Hematopoietic multipotent progenitor cell treated with erythropoietin and hydrocortisone succinate and interleukin-3 and kit ligand, for 4 days (in vitro differentiated cells): Measurements from ENCODE around the gene GINS2.
A peak's percentile ranks its signal among the peaks of the same experiment; 100 is the strongest.

Experiments used
- DNase-seq: peaks from one replicate; pipeline ENCODE4 v3.0.0-alpha.2; 2015

Gene GINS2

GRCh38 chr16:85637808-85638647, 50.7 kb downstream of the GINS2 start:
- no peak for DNase-seq

GRCh38 chr16:85637061-85637807, 51.5 kb downstream of the GINS2 start:
- DNase-seq, result no peak

DNA sequence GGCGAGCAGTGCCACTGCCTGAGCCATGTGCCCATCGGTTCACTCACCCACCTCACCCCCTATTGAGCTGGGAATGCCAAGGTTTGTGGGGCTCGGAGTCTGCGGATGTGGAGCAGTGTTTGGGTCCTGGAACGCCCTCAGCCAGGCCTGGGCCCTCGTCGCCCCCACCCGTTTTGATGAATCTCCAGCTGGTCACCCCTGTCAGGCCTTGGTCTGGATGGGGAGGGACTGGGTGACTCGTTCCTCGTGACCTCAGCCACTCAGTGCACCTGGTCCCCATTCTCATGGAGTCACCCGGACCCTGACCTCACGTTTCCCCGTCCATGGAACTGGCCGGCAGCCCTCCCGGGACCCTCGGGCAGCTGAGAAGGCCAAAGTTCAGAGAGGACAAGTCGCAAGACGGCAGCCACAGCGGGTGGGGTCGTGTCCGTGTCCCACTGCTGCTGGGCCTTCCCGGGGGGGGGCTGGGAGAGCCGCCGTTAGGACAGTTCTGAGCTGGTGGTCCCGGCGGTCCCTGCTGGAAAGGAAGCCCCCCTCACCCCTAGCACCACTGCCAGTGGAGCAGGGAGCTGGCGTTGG, 52.4 kb downstream of the GINS2 start:
- no peak for DNase-seq

- DNase-seq, result no peak
Measured at GRCh38 chr16:85635545-85636140, 53.1 kb downstream of the GINS2 start.

DNA sequence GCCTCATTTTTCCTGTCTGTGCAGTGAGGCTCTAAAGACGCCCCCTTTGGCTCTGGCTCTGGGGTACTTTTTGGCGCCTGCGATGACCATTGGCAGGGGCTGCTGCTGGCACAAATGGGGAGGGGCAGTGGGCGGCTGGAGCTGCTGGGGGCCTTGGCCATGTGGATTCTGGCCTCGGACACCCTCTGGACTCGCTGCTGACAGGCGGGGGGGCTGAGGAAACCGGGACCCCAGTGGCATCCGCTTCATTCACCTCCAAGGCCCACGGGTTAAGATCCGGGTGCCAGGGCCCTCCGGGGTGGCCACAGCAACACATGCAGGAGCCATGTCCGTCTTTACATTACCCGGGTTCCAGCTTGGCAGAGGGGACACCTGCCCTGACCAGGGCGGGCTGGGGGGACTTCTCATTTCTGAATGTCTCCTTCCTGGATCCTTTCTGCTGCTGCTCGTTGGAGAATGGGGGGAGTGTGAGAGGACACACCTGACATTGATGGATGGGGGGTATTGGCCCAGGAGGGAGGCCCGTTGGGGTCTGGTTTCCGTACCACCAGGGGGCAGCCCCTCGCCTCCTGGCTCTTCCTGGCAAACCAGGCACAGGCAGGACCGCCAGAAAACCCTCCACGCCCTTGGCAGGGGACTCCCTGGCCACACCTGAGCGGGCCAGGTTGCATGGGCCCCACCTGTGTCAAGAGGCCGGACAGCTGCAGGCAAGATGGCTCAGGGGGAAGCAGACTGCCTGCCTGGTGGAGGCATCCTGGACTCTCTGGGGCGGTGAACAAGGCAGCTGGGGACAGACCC, 53.8 kb downstream of the GINS2 start:
- DNase-seq, result no peak

- DNase-seq, result no peak
Measured at GRCh38 chr16:85633888-85634287, 54.9 kb downstream of the GINS2 start.

DNA sequence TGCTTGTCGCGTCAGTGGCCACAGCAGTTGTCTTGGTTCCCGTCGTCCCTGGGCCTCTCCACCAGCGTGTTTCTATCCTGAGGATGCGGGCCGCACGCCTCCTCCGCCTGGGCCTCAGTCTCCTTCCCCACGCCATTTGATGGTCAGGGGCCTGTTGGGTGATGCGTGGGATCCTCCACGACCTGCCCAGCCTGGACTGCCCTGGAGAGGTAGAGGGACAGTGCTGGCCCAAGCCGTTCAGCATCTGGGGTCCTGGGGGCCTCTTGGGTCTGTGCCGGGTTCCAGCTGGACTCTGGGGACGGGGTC, 55.4 kb downstream of the GINS2 start:
- DNase-seq, result no peak

GRCh38 chr16:85632709-85633437, 55.9 kb downstream of the GINS2 start:
- DNase-seq, result no peak

DNA sequence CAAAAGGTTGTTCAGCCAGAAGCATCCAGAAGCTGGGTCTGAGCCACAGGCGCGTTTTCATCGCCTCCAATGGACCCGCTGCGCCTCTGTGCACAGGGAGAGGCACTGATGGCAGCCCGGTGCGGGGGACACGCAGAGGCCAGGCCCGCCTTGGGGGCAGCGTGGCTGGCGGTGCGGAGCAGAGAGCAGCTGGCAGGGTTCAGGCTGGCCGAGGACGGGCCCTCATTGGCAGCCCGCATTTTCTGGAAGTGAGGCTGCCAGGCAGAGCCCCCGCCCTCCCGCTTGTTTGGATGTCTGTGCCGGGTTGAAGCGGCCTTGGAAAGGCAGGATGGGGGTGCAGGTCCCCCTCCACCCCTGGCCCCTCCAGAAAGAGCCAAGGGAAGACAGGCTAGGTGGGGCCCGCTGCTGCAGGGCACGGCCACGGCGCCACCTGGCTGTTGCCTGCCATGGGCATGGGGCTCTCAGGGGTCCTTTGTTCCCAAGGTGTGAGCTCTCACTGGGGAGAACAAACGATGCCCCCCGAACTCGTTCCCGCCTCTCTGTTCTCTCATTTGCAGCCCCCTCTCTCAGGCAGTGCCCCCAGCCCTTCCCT, 56.9 kb downstream of the GINS2 start:
- no peak for DNase-seq

DNA sequence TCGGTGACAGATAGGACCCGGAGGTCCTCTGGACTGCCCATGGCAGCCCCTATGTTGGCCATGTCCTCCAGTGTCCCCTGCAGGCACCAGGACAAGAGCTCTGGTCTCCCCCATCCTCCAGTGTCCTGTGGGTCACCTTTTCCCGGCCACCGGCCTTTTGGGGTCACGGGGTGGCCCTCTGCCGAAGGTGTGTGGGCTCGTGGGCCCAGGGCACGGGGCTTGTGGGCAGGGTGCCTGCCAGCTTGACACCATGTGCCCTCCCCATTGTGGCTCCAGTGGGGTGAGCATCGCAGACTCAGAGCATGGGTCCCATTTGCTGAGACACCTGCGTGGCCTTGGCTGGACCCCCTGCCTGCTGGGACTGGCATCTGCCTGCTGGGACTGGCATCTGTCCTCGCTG, 57.5 kb downstream of the GINS2 start:
- no peak for DNase-seq

DNA sequence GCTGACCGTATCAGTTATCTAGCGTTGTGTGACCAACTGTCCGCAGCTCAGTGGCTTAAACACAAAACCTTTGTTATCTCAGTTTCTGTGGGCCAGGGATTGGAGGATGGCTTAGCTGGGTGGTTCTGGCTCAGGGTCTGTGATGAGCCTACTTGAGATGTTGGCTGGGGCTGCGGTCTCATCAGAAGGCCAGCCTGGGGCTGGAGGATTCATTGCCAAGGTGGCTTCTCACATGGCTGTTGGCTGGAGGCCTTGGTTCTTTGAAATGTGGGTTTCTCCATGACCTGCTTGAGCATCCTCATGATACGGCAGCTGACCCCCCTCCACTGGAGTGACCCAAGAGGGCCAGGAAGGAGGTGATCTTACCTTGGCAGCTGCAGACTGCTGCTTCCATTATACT, 58.9 kb downstream of the GINS2 start:
- no peak for DNase-seq

DNA sequence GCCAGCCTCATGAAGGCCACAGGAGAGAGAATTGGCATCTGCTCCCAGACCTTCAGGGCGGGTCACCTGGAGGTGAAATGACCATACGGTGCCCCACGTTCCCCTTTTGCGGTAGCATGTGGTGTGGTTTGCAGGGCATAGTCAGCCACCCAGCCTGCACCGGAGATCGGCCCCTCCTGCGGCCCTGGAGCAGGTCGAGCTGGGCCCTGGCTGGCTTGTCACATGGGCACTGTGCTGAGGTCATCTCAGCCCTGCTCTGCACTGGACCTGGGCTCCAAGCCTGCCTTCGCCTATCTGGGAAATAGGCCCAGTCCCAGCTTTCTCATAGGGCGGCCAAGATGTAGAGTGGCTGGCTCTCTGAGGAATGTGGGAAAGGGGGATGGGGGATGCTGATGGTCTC, 59.4 kb downstream of the GINS2 start:
- DNase-seq, result no peak

- peak; percentile 58 for DNase-seq
Measured at GRCh38 chr16:85628645-85629044, 60.1 kb downstream of the GINS2 start.

DNA sequence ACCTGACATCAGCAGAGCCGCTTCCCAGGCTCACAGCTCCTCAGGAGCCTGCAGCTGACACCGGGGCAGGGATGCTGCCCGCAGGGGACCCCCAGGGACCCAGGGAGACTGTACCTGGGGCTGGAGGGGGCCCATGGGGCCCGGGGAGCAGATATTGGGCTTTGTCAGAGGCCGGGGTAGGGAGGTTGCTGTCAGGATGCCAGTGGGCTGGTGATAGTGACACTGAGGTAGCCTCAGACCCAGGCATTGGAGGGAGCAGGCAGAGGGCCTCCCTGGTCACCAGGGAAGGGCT, 60.5 kb downstream of the GINS2 start:
- DNase-seq, result no peak

DNA sequence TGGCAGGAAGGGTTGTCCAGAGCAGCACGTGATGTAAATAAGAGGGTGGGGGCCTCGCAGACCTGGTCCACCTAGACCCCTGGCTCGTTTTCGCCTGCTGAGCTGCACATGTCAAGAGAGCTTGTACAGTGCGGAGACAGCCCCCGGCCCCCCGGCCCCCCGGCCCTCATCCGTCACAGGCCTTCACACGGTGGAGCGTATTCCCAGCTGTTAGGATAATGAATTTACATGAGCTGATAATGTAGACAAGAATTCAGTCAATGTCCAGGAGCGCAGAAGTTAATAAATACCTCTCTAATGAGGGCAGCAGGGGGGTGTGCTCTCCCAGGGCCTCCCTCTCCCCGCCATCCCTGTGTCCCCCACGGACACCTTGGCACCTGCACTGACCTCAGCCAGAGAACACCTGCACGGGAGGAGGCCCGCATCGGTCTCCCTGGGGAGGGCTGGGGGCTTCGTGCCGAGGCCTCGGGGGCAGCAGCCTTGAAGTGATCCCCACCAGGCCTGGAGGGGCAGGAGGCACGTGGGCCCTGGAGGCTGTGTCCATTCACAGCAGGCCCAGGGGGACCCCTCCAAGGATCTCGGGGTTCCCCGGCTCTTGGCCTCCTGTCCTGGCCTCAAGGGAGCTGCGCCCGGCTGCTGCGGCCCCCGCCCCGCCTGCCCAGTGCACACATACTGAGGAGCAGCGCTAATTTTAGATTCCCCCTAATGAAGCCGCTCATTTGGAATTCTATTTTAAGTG, 61.1 kb downstream of the GINS2 start:
- DNase-seq, result no peak

DNA sequence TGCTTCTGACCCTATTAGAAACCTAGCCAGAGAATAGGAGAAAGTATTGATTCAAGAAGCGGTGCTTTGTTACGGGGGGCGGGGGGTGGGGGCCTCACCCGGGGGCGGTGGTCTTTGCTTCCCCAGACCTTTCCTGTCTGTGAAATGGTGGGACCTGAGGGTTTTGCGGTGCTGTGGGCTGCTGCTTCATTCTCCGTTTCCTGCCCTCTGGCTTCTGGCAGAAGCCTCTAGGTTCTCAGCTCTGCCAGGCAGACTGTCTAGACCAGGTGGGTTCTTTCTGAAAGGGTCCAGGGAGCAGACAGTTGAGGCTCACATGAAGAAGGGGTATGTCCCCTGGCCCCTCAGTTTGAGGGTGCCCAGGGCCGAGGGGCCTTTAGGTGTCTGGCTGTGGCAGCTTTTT, 61.7 kb downstream of the GINS2 start:
- DNase-seq, result no peak
